MCF 10A (cell line): ENCODE measurements around the gene PPIF. TPM values are rescaled to one million over a fixed set of nuclear protein-coding genes. Genes with fewer than 3 reads are reported as not detected.

Source experiments
- BruUV-seq: library from RNA; stranded (reverse); fragments of 400-500 nt; replicated peaks from 2 replicates; lab custom pipeline; 2021; lab: Mats Ljungman, UMichigan
- CTCF ChIA-PET: fragments of 300-600 bp; sonication (Branson Sonifier 250); formaldehyde crosslinking; extraction: SDS; loops from one replicate; lab custom pipeline; 2021; ENCODE audit warnings: antibody characterized with exemption, inconsistent platforms; lab: Yijun Ruan, JAX
- POLR2A ChIA-PET: fragments of 300-600, 350-650 bp; sonication (Branson Sonifier 250); formaldehyde crosslinking; extraction: SDS; loops from one replicate; lab custom pipeline; 2020; ENCODE audit warnings: antibody characterized with exemption, inconsistent platforms; lab: Yijun Ruan, JAX
- DNase-seq: peaks from one replicate; pipeline ENCODE4 v3.0.0-alpha.2; 2018; ENCODE audit not compliant: unreplicated experiment
- H3K27ac Mint-ChIP-seq: one replicate; pipeline ENCODE4 v1.8.0; 2022; ENCODE audit warnings: mild to moderate bottlenecking, low read depth, mixed read lengths; ENCODE audit not compliant: unreplicated experiment
- H3K27me3 Mint-ChIP-seq: one replicate; pipeline ENCODE4 v1.8.0; 2022; ENCODE audit warnings: mixed read lengths; ENCODE audit not compliant: insufficient read depth, unreplicated experiment
- H3K36me3 Mint-ChIP-seq: one replicate; pipeline ENCODE4 v1.8.0; 2022; ENCODE audit warnings: mild to moderate bottlenecking, moderate library complexity, mixed read lengths; ENCODE audit not compliant: insufficient read depth, unreplicated experiment
- H3K4me1 Mint-ChIP-seq: one replicate; pipeline ENCODE4 v1.8.0; 2022; ENCODE audit warnings: mixed read lengths; ENCODE audit not compliant: insufficient read depth, unreplicated experiment
- H3K4me3 Mint-ChIP-seq: one replicate; pipeline ENCODE4 v1.8.0; 2022; ENCODE audit warnings: mild to moderate bottlenecking, moderate library complexity, mixed read lengths; ENCODE audit not compliant: unreplicated experiment
- H3K9me3 Mint-ChIP-seq: one replicate; pipeline ENCODE4 v1.8.0; 2022; ENCODE audit warnings: mixed read lengths; ENCODE audit not compliant: unreplicated experiment
- intact Hi-C: fragments of 100-400 bp; cut with micrococcal nuclease; formaldehyde crosslinking; loops from 2 replicates; pipeline ENCODE4 v1.14.1; 2022
- total RNA-seq: library from RNA; stranded (reverse); gene quantifications from 2 replicates; pipeline ENCODE4 v1.2.3, GENCODE V29; 2022
- TF ChIP-seq, protein P1 (sequence below): fragments of 200-600 bp; IDR thresholded peaks from one replicate; pipeline ENCODE4 v1.8.0; 2022; ENCODE audit warnings: antibody characterized with exemption, mild to moderate bottlenecking; ENCODE audit not compliant: unreplicated experiment

The PPIF gene
- total RNA-seq, 1 experiment from 2014 or later: 76.5 TPM

DNA sequence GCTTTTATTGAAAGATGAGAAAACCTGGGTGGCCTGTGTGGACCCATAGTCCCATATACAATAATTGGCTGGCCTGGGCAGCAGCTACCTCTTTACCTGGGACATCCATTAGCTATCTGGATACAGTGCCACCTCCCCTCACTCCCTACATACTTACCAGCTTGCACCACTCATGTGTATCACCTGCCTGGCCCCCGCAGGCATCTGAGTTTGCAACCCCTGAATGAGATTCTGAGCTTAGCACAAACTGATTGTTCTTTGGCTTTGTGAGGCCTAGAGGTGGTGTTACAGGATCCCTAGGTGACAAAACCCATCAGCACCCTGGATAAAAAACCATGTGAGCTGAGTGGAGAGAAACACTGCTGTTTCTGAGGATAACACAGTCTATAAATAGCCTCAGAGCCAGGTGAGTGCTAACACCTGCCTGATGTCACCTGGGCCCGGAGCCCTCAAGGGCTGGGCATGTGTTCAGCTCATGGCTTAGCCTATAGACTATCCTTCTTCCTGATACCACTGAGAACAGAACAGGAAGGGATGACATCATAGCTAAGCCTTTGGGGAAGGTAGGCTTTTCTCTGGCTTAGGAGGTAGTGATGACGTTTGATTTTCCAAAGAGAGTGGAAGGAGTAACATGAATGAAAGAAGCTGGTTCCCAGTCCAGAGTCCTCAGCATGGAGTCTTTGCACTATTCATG lies 2.6 kb upstream of the PPIF start:
- no peak for DNase-seq
- peaks cover 9% of the 10 kb centered on the region for H3K36me3 Mint-ChIP-seq
- H3K27ac Mint-ChIP-seq: no peak overlapping the region
- intact Hi-C loops: no loop called here
- ChIA-PET CTCF (interaction anchor here (0.5 to 3.3 kb wide), 8 partner anchors 9 to 181 kb away, joined by 3 to 34 read pairs (median 4); no protein-coding TSS in a partner anchor), POLR2A (interaction anchor here (1.0 to 1.3 kb wide), 3 partner anchors 12 to 23 kb away, joined by 3 to 4 read pairs (median 3); no protein-coding TSS in a partner anchor)
- no peak overlapping the region for H3K4me3 Mint-ChIP-seq
- peaks cover under 1% of the 10 kb centered on the region for H3K4me1 Mint-ChIP-seq
- TF ChIP-seq, protein P1, sequence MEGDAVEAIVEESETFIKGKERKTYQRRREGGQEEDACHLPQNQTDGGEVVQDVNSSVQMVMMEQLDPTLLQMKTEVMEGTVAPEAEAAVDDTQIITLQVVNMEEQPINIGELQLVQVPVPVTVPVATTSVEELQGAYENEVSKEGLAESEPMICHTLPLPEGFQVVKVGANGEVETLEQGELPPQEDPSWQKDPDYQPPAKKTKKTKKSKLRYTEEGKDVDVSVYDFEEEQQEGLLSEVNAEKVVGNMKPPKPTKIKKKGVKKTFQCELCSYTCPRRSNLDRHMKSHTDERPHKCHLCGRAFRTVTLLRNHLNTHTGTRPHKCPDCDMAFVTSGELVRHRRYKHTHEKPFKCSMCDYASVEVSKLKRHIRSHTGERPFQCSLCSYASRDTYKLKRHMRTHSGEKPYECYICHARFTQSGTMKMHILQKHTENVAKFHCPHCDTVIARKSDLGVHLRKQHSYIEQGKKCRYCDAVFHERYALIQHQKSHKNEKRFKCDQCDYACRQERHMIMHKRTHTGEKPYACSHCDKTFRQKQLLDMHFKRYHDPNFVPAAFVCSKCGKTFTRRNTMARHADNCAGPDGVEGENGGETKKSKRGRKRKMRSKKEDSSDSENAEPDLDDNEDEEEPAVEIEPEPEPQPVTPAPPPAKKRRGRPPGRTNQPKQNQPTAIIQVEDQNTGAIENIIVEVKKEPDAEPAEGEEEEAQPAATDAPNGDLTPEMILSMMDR: no peak
- no TSS peak for BruUV-seq
- H3K27me3 Mint-ChIP-seq: no peaks in the 10 kb centered on the region
- H3K9me3 Mint-ChIP-seq: no peaks in the 10 kb centered on the region

DNA sequence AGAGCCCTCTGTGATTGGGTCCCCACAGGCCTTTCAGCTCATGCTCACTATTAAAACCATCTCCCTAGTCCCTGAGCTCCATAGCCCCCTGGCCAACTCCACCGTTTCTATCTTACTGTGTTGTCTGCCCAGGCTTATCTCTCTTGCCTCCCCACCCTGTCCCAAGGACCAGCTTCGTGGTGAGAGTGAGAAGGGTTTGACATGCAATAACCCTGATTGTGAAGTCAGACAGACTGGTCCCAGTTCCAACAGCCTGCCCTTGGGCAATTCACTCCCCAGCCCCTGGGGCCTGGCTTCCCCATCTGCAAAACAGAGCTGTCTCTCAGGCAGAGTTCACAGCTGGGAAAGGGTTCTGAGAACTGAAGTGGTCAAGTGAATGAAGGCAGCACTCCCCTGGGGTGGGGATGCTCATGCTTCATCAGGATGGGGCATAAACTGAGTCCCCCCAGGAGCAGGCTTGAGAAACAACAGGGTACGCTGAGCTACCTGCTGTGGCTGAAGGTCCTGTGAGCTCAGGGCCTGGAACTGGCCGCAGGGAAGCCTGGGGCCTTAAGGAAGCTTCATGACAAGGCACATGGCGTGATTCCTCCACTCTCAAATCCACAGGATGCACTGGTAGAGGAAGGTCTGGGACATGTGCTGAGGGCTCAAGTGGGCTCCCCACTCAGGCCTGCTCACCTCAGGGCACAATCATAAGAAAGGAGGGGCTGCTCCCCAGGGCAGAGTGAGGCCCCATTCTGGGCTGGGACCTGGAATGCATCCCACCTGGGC lies 1.8 kb upstream of the PPIF start:
- no TSS peak for BruUV-seq
- no peak for DNase-seq
- intact Hi-C loops: no loop called here
- ChIA-PET POLR2A (interaction anchor here (0.6 to 1.3 kb wide), 4 partner anchors 11 to 741 kb away, joined by 3 to 5 read pairs (median 3); no protein-coding TSS in a partner anchor), CTCF (interaction anchor here (0.5 to 3.3 kb wide), 9 partner anchors 10 to 756 kb away, joined by 3 to 34 read pairs (median 3); no protein-coding TSS in a partner anchor)
- H3K4me3 Mint-ChIP-seq: no peak overlapping the region
- TF ChIP-seq, protein P1: no peak
- H3K9me3 Mint-ChIP-seq: no peaks in the 10 kb centered on the region
- H3K4me1 Mint-ChIP-seq: peaks cover 5% of the 10 kb centered on the region
- no peak overlapping the region for H3K27ac Mint-ChIP-seq
- peaks cover 17% of the 10 kb centered on the region for H3K36me3 Mint-ChIP-seq
- H3K27me3 Mint-ChIP-seq: no peaks in the 10 kb centered on the region

DNA sequence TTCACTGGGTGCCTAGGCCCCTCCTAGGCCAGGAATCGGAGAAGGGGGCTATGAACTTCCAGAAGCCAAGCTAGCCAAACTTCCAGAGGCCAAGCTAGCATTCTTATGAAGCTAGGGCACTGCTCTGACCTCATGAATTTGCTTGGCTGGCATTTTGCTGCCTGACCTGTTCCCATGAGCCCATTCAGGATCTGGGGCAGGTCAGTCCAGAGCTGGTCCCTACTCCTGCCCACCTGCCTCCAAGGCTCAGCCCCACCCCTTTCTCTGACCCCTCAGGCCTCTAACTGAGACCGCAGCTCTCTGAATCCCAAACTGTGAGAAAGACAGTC lies 1.3 kb upstream of the PPIF start:
- intact Hi-C loops: no loop called here
- Mint-ChIP-seq H3K27me3 (no peaks in the 10 kb centered on the region), H3K36me3 (peaks cover 23% of the 10 kb centered on the region), H3K4me1 (peaks cover 5% of the 10 kb centered on the region), H3K9me3 (no peaks in the 10 kb centered on the region), H3K4me3 (no peak overlapping the region), H3K27ac (no peak overlapping the region)
- CTCF ChIA-PET: interaction anchor here (0.5 to 3.3 kb wide), 8 partner anchors 10 to 757 kb away, joined by 3 to 34 read pairs (median 3); no protein-coding TSS in a partner anchor
- POLR2A ChIA-PET: interaction anchor here (0.6 to 1.4 kb wide), 3 partner anchors 11 to 25 kb away, joined by 3 to 5 read pairs (median 4); no protein-coding TSS in a partner anchor
- no TSS peak for BruUV-seq
- TF ChIP-seq, protein P1: no peak
- no peak for DNase-seq
